ENCODE results near the gene GM2A.
"Not testable (repeated sequence)": the region's sequence is repeated elsewhere in the genome, so short reads cannot be mapped to it uniquely, and the experiment has no call there.

The GM2A gene

DNA sequence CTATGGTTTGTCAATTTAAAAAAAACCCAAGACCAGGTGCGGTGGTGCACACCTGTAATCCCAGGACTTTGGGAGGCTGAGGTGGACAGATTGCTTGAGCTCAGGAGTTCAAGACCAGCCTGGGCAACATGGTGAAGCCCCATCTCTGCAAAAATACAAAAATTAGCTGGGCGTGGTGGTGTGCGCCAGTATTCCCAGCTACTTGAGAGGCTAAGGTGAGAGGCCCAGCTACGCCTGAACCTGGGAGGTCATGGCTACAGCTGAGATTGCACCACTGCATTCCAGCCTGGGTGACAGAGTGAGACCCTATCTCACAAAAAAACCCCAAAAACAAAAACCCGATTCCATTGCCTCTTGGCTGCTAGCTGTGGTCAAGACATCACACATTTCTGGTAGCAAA is 2.0 kb downstream of the GM2A start:
- DNase-seq: not testable (repeated sequence)

DNA sequence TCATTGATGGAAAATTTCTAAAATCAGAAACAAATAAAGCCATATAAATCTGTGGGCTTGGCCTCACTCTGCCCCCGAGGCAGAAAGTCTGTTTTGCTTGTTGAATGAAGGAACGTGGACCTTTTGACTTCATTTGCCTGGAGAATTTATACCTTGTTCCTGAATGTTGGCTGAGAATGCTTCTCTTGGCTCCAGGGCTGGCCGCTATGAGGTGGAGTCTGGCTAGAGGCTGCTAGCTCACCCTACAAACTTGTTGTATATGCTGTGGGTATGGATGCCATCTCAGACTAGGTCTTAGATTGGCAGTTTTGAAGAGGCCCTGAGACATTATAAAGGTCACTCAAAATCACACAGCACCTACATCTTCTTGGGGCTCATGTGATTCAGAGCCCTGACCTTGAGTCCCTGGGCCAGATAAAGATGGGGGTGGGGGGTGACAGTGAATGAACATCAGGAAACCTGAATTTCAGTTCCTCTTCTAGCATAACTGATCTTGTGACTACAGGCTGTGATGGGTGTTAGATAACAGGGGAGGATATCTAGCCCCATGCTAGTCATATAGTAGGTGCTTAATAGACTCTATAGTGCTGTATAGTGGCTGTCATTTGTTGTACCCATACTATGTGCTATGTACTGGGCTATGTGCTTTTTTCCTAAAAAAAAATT is 2.8 kb downstream of the GM2A start:
- DNase-seq: no peak

DNA sequence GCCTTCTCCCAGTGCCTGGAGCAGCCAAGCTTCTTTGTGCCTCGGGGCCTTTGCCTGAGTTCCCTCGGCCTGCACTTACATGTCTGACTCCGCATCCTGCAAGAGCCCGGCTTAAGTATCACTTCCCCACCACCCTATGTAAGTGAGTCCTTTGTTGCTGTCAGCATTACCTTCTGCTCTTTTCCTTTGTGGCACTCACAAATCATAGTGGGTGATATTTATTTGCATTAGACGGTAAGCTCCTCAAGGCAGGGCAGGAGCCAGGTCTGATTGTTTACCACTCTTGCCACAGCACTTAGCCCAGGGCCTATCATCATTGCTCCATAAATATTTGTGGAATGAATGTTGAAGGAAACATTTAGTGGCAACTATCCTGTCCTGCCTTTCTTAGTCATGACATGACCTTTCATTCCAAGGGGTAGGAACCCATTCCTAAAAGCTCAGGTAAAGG is 4.8 kb downstream of the GM2A start:
- no peak for DNase-seq

DNA sequence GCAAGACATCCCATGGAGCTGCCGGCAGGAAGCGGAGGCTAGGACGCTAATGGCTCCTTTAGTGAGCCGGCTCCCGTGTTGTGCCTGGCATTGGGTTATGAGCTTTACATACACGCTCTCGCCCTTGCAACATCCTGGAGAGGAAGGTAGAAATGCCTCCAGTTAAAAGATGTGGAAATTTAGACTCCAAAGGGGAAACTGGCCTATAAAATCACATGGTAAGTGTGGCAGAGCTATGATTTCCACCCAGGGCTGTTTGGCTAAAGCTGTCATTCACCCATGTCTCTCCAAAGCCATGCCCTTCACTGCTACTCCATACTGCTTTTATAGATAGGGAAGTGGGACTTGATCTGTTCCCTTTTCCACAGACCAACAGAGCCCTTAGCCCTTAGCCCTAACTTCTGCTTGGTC is 5.2 kb downstream of the GM2A start:
- DNase-seq: no peak

DNA sequence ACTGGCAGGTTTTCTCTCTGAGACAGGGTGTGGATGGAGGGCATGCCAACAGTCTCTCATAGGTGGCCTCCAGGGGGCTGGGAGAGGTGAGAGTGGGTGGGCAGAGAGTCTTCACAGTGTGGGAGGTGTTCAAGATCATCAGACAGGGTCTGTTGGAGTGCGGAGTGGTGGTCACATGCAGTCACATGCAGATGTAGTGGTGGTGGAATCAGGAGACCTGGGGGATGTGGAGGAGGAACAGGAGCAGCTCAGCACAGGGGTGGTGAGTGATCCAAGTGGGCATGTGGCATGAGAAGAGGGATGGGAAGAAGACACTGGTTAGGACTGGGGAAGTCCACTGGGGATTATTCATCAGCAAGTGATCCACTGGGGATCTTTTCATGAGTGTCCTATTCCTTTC is 5.8 kb downstream of the GM2A start:
- DNase-seq: no peak

DNA sequence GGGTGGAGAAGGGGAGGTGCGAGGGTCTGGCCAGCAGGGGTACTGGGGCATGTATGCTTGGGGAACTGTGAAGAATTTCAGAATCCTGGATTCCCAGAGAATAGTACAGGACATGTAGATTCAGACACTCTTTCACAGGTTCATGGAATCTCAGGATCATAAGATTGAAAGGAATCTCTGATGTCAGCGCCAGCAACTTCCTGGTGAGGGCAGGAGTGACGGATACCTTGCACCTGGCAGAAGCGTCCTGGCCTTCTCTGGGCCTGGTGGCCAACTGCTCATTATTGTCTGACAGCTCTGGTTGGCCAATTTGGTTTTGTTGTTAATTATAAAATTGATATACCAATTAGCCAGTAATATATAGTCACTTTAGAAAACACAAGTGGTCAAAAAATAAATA is 6.9 kb downstream of the GM2A start:
- DNase-seq: no peak

DNA sequence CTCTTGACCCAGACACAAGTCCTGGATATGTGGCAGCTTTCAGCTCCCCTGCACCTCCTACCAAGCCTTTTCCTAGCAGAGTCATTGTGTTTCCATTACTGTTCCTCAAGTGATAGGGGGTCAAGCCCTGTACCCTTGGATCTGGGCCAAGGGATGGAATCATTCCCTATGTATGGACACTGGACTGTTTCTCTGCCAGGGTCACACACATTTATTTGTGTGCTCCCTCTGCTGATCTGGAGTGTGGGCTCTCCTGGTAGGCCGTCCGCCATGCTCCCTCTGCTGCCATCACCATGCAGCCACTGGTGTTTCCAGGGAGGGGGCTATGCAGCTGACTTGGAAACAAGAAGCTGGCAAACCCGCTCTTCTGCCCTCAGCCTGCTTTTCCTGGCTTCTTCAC is 9.5 kb downstream of the GM2A start:
- no peak for DNase-seq

DNA sequence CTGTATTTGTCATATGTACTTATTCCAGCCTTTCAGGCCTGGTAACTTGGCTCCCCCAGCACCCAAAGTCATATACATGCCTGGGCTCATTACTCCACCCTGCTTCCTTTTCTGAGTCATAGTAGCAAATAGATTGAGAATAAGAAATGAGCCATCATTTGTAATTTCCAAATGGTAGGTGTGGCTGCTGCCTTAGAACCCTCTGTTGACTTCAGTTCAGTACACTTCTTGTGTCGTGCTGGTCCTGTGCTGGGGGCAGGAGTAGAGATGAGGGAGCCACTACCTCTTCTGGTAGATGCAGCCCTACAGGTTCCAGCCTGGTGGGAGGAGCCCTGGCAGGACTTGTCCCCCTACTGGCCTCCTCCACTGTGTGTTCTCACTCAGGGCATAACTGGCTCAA is 11.1 kb downstream of the GM2A start:
- no peak for DNase-seq

DNA sequence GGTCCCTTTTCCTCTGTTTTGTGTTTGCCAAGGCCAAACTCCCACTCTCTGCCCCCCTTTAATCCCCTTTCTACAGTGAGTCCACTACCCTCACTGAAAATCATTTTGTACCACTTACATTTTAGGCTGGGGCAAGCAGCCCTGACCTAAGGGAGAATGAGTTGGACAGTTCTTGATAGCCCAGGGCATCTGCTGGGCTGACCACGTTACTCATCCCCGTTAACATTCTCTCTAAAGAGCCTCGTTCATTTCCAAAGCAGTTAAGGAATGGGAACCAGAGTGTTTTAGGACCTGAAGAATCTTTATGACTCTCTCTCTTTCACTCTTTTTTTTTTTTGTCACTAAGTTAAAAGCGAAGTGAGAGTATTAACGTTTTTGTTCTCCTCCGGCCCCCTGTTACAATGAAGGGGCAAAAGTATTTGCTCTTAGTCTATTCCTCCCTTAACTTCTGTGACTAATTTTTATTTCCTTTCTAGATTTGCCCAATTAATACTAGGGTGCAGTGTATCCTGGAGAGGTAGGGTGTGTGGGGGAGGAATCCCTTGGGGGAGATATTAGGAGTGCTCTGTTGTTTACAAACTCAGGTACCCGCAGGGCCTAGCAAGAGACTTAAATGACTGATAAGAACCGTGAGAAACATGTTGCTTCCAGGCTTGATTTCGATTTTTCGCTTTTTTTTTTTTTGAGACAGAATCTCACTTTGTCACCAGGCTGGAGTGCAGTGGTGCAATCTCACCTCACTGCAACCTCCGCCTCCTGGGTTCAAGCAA is 14.7 kb downstream of the GM2A start:
- DNase-seq: no peak

DNA sequence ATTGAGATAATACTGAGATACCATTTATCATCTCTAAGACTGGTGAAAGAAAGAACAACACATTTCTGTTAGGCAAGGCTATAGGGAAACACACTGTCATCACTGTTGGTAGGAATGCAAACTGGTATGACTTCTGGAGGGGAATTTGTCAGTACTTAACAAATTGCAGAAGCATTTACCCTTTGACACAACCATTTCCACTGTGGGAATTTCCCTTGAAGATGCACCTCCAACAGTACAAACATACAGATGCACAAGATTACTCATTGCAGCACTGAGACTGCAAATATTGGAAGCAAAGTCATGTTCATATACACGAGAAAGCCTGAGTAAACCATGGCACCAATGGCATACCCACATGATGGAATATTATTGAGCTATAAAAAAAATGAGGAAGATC is 17.6 kb downstream of the GM2A start:
- DNase-seq: no peak

DNA sequence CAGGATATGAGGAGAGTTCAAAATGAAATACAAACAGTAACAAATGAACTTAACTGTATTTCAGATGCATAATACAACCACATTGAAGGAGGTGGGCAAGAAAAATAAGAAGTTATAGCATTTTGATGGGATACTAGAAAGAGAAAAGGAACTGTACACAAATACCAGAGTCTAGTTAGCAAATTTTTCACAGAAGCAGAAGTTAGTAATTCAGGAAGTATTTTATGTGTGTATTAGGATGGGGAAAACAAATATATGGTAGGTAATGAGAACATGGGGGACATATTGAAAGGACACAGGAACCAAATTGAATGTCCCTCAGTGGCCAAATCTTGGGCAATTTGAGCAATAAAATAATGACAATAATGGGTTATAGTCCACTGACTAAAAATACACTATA is 18.4 kb downstream of the GM2A start:
- DNase-seq: no peak

DNA sequence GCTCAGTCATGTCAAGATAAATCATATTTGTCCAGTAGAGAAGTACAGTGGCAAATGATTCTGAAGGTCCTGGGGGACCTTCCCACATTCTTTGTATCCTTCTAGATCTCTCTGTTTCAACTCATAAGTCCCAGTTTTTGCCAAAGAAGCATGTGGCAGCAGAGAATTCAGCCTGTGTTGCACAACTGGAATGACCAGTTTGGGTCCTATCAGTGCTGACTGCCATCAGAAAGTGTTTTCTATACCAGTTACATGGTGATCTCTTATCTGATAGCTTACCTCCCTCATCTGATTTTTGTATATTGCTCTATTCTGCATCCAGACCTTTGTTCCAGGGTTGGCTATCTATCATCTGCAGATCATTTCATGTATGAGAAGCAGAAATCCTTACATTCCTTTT is 21.7 kb downstream of the GM2A start:
- DNase-seq: no peak

DNA sequence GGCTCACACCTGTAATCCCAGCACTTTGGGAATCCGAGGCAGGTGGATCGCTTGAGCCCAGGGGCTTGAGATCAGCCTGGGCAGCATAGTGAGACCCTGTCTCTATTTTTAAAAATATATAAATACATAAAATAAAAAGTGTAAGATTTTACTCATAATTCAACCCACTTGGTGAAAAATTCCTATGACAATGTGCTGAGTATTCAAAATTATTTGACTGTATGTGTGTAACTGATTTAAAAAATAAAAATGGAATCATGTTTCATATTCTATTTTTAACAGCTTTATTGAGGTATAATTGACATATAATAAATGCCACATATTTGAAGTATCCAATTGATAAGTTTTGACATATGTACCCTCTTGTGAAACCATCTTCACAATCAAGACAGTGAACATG is 22.8 kb downstream of the GM2A start:
- DNase-seq: no peak

DNA sequence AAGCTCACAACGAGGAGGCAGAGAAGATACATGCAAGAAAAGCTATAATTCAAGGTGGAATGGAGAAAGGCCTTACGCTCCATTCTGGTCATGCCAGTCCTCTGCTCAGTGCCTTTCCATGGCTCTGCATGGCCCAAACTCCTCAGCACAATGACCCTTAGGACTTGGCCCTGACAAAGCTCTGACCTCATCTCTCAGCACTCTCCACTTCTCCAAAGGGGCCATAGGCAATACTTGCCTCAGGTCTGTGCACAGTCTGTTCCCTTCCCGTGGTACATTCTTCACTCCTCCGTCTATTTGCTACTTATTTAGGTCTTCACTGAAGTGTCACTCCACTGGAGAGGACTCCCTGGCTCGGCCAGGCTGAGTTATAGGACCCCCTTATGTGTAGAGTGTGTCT is 25.9 kb downstream of the GM2A start:
- no peak for DNase-seq

DNA sequence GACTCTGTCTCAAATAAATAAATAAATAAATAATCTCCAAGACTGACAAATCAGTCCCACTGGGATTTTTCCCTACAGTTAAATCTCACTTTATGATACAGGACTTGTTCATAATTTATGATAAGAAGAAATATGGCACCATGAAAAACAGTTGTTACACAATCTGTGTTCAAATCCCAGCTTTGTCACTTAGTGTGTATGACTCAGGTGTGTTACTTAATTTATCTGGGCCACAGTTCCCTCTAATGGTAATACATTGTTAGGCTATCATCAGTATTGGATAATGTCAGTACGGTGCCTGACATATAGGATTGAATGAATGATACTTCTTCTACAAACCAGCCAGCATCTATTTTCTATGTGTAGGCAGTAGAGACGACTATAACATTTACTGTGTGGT is 27.5 kb downstream of the GM2A start:
- no peak for DNase-seq

DNA sequence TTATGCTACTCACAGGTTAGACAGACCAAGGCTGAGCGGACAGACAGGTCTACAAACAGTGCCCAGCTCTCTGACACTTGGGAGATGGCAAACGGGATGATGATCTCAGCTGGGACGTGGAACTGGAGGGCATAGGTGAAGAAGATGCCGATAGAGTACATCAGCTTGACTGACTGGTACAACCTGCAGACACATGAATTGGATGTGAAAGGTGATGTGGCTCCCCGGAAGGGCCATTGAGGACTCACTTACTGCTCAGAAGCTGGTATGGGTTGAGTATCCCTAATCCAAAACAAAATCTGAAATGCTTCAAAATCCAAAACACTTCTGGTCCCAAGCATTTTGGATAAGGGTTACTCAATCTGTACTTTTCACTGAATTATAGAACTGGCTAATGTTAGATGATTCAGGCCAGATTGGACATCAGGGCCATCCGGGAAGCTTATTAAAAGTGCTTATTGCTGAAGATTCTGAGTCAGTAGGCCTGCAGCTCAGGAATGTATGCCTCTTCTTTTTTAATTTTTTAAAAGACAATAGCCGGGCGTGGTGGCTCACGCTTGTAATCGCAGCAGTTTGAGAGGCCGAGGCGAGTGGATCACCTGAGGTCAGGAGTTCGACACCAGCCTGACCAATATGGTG is 28.1 kb downstream of the GM2A start:
- DNase-seq: no peak

DNA sequence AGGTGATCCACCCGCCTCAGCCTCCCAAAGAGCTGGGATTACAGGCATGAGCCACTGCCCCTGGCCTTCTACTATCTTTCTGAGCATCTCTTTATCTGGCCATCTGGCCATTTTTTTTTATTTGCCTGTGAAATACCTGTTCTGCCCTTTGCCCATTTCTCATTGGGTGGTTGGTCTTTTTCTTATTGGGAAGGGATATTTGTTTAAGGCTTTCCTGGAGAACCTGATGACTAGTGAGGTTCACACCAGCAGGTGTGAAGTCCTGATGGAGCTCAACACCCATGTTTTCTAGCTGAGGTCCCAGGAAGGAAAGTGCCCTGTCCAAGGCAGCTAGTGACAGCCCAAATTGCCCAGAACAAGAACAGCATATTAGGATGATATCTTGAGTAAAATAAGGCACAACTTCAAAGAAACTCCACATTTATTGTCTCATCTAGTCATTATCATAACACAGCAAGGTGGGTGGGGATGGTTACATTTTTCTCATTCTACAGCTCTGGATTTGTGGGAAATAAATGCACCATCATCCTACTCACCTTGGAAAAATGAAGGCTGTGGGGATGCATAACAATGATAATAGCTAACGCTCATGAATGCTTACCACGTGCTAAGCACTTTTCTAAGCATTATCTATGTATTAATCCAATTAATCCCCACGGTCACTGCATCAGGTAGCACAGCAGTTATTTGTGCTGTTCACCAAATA is 30.3 kb downstream of the GM2A start:
- DNase-seq: no peak

DNA sequence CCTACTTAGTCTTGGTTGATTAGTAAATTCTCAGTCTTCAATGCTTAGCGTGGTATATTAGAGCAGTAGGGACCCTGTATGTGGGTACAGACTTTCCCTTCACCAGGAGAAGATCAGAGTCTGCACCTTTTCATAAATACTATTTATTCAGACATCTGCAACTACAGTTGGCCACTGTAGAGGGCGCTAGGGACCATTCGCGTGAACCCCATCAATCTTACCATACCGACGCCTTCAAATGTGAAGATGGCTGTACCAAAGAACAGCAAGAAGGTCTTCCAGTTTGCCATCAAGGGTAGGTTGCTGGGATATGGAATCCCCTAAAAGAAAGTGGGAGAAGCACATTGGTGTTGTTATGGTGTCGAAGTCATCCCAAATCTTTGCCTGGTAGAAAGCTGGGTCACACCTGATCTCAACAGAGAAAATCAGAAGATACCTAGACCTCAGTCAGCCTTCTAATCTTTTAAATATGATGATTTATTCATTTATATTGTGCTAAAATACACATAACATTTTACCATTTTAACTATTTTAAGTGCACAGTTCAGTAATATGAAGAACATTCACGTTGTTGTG is 31.5 kb downstream of the GM2A start:
- no peak for DNase-seq

DNA sequence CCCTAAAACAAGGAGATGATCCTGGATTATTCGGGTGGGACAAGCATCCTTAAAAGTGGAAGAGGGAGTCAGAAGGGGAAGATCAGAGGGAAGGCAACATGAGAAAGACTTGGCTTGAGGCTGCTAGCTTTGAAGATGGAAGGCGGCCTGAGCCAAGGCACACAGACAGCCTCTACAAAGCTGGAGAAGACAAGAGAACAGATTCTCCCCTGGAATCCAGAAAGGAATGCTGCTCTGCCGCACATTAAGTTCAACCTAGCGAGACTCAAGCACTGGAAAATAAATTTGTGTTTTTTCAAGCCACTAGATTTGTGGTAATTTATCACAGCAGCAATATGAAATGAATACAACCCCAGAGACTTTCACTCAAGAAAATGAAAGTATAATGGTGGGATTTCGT is 32.7 kb downstream of the GM2A start:
- DNase-seq: no peak

DNA sequence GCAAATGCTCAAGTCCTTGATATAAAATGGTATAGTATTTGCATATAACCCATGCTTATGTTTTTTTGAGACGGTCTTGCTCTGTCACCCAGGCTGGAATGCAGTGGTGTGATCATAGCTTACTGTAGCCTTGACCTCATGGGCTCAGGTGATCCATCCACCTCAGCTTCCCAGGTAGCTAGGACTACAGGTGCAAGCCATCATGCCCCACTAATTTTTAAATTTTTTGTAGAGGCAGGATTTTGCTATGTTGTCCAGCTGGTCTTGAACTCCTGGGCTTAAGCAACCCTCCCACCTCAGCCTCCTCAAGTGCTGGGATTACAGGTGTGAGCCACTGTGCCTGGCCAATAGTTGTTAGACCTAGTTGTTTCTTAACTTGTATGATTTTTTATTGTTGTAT is 33.3 kb downstream of the GM2A start:
- DNase-seq: no peak

DNA sequence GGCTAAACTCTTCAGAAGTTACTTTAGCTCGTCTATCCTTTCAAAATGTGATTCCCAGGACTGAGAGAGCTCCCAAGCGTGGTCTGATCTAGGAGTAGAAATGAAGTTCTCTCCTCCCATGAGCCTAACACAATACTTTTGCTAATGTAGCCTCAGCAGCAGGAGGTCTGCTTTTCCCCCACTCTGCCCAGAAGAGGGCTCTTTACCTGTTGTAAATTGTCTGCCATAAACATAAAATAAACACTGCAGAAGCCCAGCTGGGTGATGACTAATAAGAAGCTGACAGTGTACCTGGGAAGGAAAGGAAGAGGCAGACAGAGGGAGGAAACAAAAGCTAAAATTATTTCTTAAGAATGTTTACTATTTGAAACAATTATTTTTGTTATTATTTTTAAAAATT is 35.2 kb downstream of the GM2A start:
- no peak for DNase-seq

DNA sequence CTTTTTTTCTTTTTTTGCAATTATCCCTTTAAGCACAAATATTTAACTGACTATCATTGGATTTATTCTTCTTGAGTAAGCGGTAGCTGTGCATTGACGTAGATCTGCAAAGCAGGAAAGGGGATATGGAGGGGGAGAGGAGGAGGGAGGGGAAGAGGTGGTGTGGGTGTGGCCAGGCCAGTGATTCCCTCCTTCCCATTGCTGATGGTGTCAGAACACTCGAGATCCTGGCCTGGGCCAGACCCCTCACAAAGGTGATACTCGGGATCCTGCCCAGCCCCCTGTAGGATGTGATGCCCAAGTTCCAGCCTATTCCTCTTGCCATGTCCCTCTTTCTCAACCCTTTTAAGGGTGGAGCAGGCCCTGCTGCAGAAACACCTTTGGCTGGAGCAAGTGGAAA is 40.6 kb downstream of the GM2A start:
- DNase-seq: no peak

DNA sequence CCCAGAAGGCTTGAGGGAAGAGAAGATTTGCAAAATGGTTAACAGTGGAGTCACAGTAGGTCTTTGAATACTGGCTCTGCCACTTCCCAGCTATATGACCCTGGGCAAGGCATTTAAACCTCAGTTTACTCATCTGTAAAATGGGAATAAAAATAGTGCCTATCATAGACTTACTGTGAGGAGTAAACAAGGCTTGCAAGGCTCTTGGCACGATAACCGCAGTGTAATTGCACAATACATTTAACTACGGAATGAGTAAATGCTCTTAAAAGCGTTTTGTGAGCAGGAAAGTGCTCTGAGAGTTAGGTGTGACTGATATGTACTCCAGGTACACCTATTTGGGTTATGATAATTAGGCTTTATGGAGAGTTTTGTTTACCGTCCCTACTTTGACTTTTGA is 42.2 kb downstream of the GM2A start:
- no peak for DNase-seq

Data from NCI-H1694 (cell line).